ENCODE measurements around the gene PSD4. TPM values are rescaled to one million over a fixed set of nuclear protein-coding genes. Genes with fewer than 3 reads are reported as not detected.

The PSD4 gene
- total RNA-seq, 1 experiment from 2014 or later = 12.6 TPM

DNA sequence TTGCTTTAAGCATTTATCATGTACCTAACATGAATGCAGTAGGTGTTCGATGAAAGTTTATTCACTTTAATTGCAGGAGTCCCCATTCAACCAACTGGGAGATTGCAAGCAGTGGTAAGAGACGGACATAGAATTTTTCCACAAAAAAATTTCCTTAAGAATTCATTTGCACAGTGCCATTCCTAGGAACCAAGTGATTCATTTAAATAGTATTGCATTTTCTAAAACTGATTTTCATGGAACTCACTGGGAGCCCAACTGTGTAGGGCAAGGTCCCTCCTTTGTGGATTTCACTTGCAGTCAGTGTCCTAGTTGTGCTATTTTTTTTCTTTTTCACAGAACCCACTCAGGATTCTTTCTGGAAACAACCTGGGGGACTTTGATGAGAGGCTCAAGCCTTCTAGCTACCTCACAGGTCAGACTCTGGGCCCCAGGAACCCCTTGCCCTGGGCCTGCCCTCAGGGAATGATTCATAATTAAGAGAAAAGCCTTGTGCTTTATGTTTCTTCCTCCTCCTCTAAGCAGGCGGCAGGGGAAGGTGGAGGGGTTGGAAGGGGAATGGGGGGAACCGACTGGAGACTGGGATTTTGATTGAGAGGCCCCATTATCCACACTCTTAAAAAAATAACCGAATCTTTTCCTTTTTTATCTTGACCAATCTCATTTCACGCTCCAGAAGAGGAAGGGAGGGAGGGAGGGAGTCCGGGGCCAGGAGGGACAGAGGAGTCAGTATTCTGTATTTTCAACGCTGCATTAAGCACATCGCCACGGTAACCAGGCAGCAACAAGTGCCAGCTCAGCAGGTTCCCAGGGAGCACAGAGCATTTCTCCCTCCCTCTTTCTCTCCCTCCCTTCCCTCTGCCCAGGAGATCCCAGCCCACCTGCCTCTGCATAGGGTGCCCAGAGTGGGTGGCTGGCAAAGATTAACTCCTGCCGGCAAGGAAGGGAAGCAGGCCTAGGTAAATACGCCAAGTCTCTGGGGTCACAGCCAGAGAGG, 51.8 kb downstream of the PSD4 start:
- intact Hi-C loops (cut with micrococcal nuclease) = no loop called here
- H3K9me3 ChIP-seq (ENCODE audit: control insufficient read depth in 1 of 2, insufficient read depth in 1 of 2, low read depth in 1 of 2, low read length in 2 of 2) = no peaks in the 10 kb centered on the region
- H3K9me2 ChIP-seq (ENCODE audit: insufficient read depth) = peaks cover 4% of the 10 kb centered on the region; the same call in 1 of the 2 replicates
- no peaks in the 10 kb centered on the region for H3K36me3 ChIP-seq (ENCODE audit: control insufficient read depth in 1 of 2, insufficient read depth in 2 of 2, low read length in 2 of 2)
- ATAC-seq = no peak
- H3K27me3 ChIP-seq (ENCODE audit: insufficient read depth, low read length) = no peaks in the 10 kb centered on the region
- CTCF ChIA-PET = interaction anchor here (0.8 kb wide), 1 partner anchor 25 kb away, joined by 3 read pairs; no protein-coding TSS in a partner anchor
- H3K9ac ChIP-seq (ENCODE audit: low read length) = no peak overlapping the region
- TF ChIP-seq, protein P1, sequence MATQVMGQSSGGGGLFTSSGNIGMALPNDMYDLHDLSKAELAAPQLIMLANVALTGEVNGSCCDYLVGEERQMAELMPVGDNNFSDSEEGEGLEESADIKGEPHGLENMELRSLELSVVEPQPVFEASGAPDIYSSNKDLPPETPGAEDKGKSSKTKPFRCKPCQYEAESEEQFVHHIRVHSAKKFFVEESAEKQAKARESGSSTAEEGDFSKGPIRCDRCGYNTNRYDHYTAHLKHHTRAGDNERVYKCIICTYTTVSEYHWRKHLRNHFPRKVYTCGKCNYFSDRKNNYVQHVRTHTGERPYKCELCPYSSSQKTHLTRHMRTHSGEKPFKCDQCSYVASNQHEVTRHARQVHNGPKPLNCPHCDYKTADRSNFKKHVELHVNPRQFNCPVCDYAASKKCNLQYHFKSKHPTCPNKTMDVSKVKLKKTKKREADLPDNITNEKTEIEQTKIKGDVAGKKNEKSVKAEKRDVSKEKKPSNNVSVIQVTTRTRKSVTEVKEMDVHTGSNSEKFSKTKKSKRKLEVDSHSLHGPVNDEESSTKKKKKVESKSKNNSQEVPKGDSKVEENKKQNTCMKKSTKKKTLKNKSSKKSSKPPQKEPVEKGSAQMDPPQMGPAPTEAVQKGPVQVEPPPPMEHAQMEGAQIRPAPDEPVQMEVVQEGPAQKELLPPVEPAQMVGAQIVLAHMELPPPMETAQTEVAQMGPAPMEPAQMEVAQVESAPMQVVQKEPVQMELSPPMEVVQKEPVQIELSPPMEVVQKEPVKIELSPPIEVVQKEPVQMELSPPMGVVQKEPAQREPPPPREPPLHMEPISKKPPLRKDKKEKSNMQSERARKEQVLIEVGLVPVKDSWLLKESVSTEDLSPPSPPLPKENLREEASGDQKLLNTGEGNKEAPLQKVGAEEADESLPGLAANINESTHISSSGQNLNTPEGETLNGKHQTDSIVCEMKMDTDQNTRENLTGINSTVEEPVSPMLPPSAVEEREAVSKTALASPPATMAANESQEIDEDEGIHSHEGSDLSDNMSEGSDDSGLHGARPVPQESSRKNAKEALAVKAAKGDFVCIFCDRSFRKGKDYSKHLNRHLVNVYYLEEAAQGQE (IDR thresholded peaks at IDR 0.05; ENCODE audit: low read depth) = no peak
- TF ChIP-seq ELF1 (IDR thresholded peaks at IDR 0.05; ENCODE audit: borderline replicate concordance, low read depth) (no peak), RAD21 (IDR thresholded peaks at IDR 0.05; ENCODE audit: low read depth) (no peak), SP1 (IDR thresholded peaks at IDR 0.05; ENCODE audit: low read depth) (no peak), EGR1 (IDR thresholded peaks at IDR 0.05; ENCODE audit: low read depth) (no peak), TCF7L2 (IDR thresholded peaks at IDR 0.05; ENCODE audit: borderline replicate concordance, extremely low read depth, insufficient read depth, insufficient read length) (no peak), POLR2A (IDR thresholded peaks at IDR 0.05; ENCODE audit: borderline replicate concordance, extremely low read depth, insufficient read depth, insufficient read length) (no peak), EZH2 (IDR thresholded peaks at IDR 0.05) (no peak), SIN3A (IDR thresholded peaks at IDR 0.05; ENCODE audit: low read depth) (no peak), YY1 (IDR thresholded peaks at IDR 0.05; ENCODE audit: extremely low read depth, insufficient replicate concordance, low read depth, low read length) (no peak), FOSL1 (IDR thresholded peaks at IDR 0.05; ENCODE audit: low read depth) (no peak)
- TF ChIP-seq, protein P2, sequence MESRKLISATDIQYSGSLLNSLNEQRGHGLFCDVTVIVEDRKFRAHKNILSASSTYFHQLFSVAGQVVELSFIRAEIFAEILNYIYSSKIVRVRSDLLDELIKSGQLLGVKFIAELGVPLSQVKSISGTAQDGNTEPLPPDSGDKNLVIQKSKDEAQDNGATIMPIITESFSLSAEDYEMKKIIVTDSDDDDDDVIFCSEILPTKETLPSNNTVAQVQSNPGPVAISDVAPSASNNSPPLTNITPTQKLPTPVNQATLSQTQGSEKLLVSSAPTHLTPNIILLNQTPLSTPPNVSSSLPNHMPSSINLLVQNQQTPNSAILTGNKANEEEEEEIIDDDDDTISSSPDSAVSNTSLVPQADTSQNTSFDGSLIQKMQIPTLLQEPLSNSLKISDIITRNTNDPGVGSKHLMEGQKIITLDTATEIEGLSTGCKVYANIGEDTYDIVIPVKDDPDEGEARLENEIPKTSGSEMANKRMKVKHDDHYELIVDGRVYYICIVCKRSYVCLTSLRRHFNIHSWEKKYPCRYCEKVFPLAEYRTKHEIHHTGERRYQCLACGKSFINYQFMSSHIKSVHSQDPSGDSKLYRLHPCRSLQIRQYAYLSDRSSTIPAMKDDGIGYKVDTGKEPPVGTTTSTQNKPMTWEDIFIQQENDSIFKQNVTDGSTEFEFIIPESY (IDR thresholded peaks at IDR 0.05; ENCODE audit: extremely low read depth, insufficient replicate concordance, low read length) = no peak
- TF ChIP-seq, protein P3, sequence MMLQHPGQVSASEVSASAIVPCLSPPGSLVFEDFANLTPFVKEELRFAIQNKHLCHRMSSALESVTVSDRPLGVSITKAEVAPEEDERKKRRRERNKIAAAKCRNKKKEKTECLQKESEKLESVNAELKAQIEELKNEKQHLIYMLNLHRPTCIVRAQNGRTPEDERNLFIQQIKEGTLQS (IDR thresholded peaks at IDR 0.05) = no peak
- H3K4me3 ChIP-seq (replicated peaks in 1 of 2; ENCODE audit: low read depth in 1 of 2, low read length in 2 of 2) = no peak overlapping the region
- no peak overlapping the region for H2AFZ ChIP-seq (ENCODE audit: low read depth, low read length, poor library complexity, severe bottlenecking)
- POLR2A ChIA-PET = no interaction called here
- peaks cover under 1 to 5% of the 10 kb centered on the region in 2 experiments; a peak in 3 of 4 replicates for H3K4me1 ChIP-seq (ENCODE audit: control insufficient read depth in 1 of 2, insufficient read depth in 2 of 2, low read length in 2 of 2)
- no peak overlapping the region for H3K4me2 ChIP-seq (ENCODE audit: low read length)
- RAD21 ChIA-PET (ENCODE audit: low non-redundant PET in 1 of 2, low total read pairs in 2 of 2, uncharacterized antibody in 2 of 2, unreplicated experiment in 2 of 2) = no interaction called here
- DNase-seq (ENCODE audit: low read depth, low spot score) = no peak
- no peak overlapping the region for H3K27ac ChIP-seq (ENCODE audit: low read depth, low read length)
- no peaks in the 10 kb centered on the region for H3K79me2 ChIP-seq (ENCODE audit: insufficient read depth, low read length)
- BruUV-seq (replicated peaks) = no TSS peak
- no peaks in the 10 kb centered on the region for H4K20me1 ChIP-seq (ENCODE audit: insufficient read depth)

Measured in HCT116 (cell line).